HepG2 (cell line): ENCODE results near the gene THBS4. TPM values are rescaled to one million over a fixed set of nuclear protein-coding genes. Genes with fewer than 3 reads are reported as not detected.

Source experiments
- ATAC-seq: fragments of 200-7000 bp; cut with Tn5 transposase; 3 replicates; pipeline ENCODE4 v1.9.1; 2020; ENCODE audit warnings: mild to moderate bottlenecking, moderate library complexity
- BruUV-seq: library from RNA; stranded (reverse); fragments of 400-500 nt; replicated peaks from 2 replicates; lab custom pipeline; 2021; lab: Mats Ljungman, UMichigan
- CTCF ChIA-PET: fragments of 300-600 bp; formaldehyde crosslinking; extraction: SDS; loops from one replicate; lab custom pipeline; 2021; ENCODE audit warnings: low total read pairs, inconsistent platforms, low intra/inter-chr PET ratio; lab: Yijun Ruan, JAX
- POLR2A ChIA-PET: fragments of 350-600 bp; sonication (Branson Sonifier 250); formaldehyde crosslinking; loops from one replicate; lab custom pipeline; 2020; ENCODE audit warnings: antibody characterized with exemption, inconsistent platforms; lab: Yijun Ruan, JAX
- DNase-seq: peaks from one replicate; pipeline ENCODE4 v3.0.0-alpha.2; 2015; ENCODE audit warnings: low spot score
- FAIRE-seq: peaks from 3 replicates; lab custom pipeline; 2011; peaks lifted over from hg19 to GRCh38; lab: Jason Lieb, UNC
- H2AFZ ChIP-seq: one replicate; pipeline ENCODE4 v1.6.1; 2011; ENCODE audit warnings: low read length, inconsistent platforms
- H3K27ac ChIP-seq: fragments of 300-600 bp; 3 replicates; pipeline ENCODE4 v1.8.0; 2011; ENCODE audit warnings: mixed run types, mild to moderate bottlenecking, mixed read lengths, low read length, inconsistent platforms; ENCODE audit not compliant: insufficient read depth; ENCODE audit errors: extremely low read length
- H3K27me3 ChIP-seq, 2 experiments: fragments of 200-600 bp in 1 of 2; 2 replicates in 1 of 2; 3 replicates in 1 of 2; pipeline versions ENCODE4 v1.6.0 to v1.8.0; 2011; ENCODE audit warnings: low read length in 2 of 2, mild to moderate bottlenecking in 2 of 2, moderate library complexity in 2 of 2, inconsistent platforms in 1 of 2; ENCODE audit not compliant: insufficient read depth in 2 of 2, control insufficient read depth in 1 of 2
- H3K36me3 ChIP-seq, 2 experiments: fragments of 200-600 bp in 1 of 2; replicated peaks in 1 of 2; 2 replicates in 1 of 2; 3 replicates in 1 of 2; pipeline versions ENCODE4 v1.5.1 to v1.8.0; 2011; ENCODE audit warnings: low read length in 2 of 2, inconsistent platforms in 1 of 2; ENCODE audit not compliant: insufficient read depth in 2 of 2, control insufficient read depth in 1 of 2
- H3K4me1 ChIP-seq: 2 replicates; pipeline ENCODE4 v1.5.1; 2012; ENCODE audit warnings: low read length, inconsistent platforms; ENCODE audit not compliant: insufficient read depth
- H3K4me2 ChIP-seq: 2 replicates; pipeline ENCODE4 v1.6.0; 2011; ENCODE audit warnings: low read depth, low read length, inconsistent platforms
- H3K4me3 ChIP-seq, 3 experiments: fragments of 200-600 bp in 1 of 3; sonication (generic), shearing (Covaris generic) in 1 of 3; replicated peaks in 1 of 3; 2 replicates each; pipeline ENCODE4 v1.5.1; 2011 to 2016; ENCODE audit warnings: low read length in 3 of 3, inconsistent platforms in 2 of 3, low read depth in 2 of 3, mild to moderate bottlenecking in 2 of 3, control low read depth in 1 of 3, mixed read lengths in 1 of 3; ENCODE audit not compliant: insufficient read depth in 1 of 3
- H3K79me2 ChIP-seq: one replicate; pipeline ENCODE4 v1.6.1; 2011; ENCODE audit warnings: low read length, inconsistent platforms; ENCODE audit not compliant: insufficient read depth
- H3K9ac ChIP-seq: 2 replicates; pipeline ENCODE4 v1.6.0; 2011; ENCODE audit warnings: mild to moderate bottlenecking, low read depth, low read length, inconsistent platforms; ENCODE audit not compliant: insufficient read depth
- H3K9me3 ChIP-seq: 2 replicates; pipeline ENCODE4 v1.5.1; 2012; ENCODE audit warnings: mild to moderate bottlenecking, low read length
- H4K20me1 ChIP-seq: 2 replicates; pipeline ENCODE4 v1.6.0; 2011; ENCODE audit warnings: inconsistent platforms, mild to moderate bottlenecking, low read length, moderate library complexity; ENCODE audit not compliant: insufficient read depth
- ARNT2 ChIP-seq: sonication (generic); formaldehyde crosslinking; IDR thresholded peaks from 2 replicates; pipeline ENCODE4 v1.8.0; 2022; ENCODE audit warnings: mild to moderate bottlenecking, low read depth, missing genetic modification reagents, moderate library complexity
- ATAD3A ChIP-seq: sonication (generic); formaldehyde crosslinking; IDR thresholded peaks from 2 replicates; pipeline ENCODE4 v1.4.0; 2020; ENCODE audit warnings: missing genetic modification reagents
- E2F2 ChIP-seq: sonication (generic); formaldehyde crosslinking; IDR thresholded peaks from 2 replicates; pipeline ENCODE4 v1.4.0; 2020; ENCODE audit warnings: missing genetic modification reagents, borderline replicate concordance
- E2F5 ChIP-seq: sonication (generic); formaldehyde crosslinking; conservative IDR thresholded peaks from 2 replicates; pipeline ENCODE4 v1.4.0; 2020; ENCODE audit warnings: missing genetic modification reagents
- GRHL1 ChIP-seq: sonication (generic); formaldehyde crosslinking; conservative IDR thresholded peaks from 2 replicates; pipeline ENCODE4 v1.8.0; 2022; ENCODE audit warnings: missing genetic modification reagents
- MXD4 ChIP-seq: IDR thresholded peaks from 2 replicates; pipeline ENCODE4 v1.6.1; 2016; ENCODE audit warnings: mild to moderate bottlenecking, missing biosample characterization, missing genetic modification reagents
- PRDM15 ChIP-seq: sonication (generic); formaldehyde crosslinking; IDR thresholded peaks from 2 replicates; pipeline ENCODE4 v1.4.0; 2020; ENCODE audit warnings: missing genetic modification reagents
- RFXANK ChIP-seq: IDR thresholded peaks from 2 replicates; pipeline ENCODE4 v1.6.1; 2016
- SETDB1 ChIP-seq: sonication (generic); formaldehyde crosslinking; IDR thresholded peaks from 2 replicates; pipeline ENCODE4 v1.5.1; 2020; ENCODE audit warnings: missing genetic modification reagents, mild to moderate bottlenecking, borderline replicate concordance
- ZNF17 ChIP-seq: sonication (generic); formaldehyde crosslinking; IDR thresholded peaks from 2 replicates; pipeline ENCODE4 v1.5.0; 2020; ENCODE audit warnings: mild to moderate bottlenecking, missing genetic modification reagents
- ZNF383 ChIP-seq: sonication (generic); formaldehyde crosslinking; IDR thresholded peaks from 2 replicates; pipeline ENCODE4 v1.4.0; 2020; ENCODE audit warnings: missing genetic modification reagents, mild to moderate bottlenecking, borderline replicate concordance
- ZNF510 ChIP-seq: sonication (generic); formaldehyde crosslinking; IDR thresholded peaks from 2 replicates; pipeline ENCODE4 v1.4.0; 2020; ENCODE audit warnings: low read depth, mild to moderate bottlenecking, missing genetic modification reagents
- ZNF674 ChIP-seq: sonication (generic); formaldehyde crosslinking; IDR thresholded peaks from 2 replicates; pipeline ENCODE4 v1.5.0; 2020; ENCODE audit warnings: low read depth, mild to moderate bottlenecking, missing genetic modification reagents
- ZNF75D ChIP-seq: sonication (generic); formaldehyde crosslinking; IDR thresholded peaks from 2 replicates; pipeline ENCODE4 v1.8.1; 2023; ENCODE audit warnings: missing genetic modification reagents, mild to moderate bottlenecking, borderline replicate concordance
- ZNF792 ChIP-seq: IDR thresholded peaks from 2 replicates; pipeline ENCODE4 v1.6.1; 2016
- ZSCAN25 ChIP-seq: sonication (generic); formaldehyde crosslinking; IDR thresholded peaks from 2 replicates; pipeline ENCODE4 v1.8.0; 2022; ENCODE audit warnings: mild to moderate bottlenecking, missing genetic modification reagents
- WGBS: methylation state at CpG from one replicate; pipeline ENCODE4 v1.1.6; 2017; ENCODE audit warnings: low lambda C conversion rate; 5-methylcytosine and 5-hydroxymethylcytosine counted together
- in situ Hi-C: cut with HindIII; loops from 2 replicates; pipeline ENCODE4 v1.10.0; 2017; ENCODE audit warnings: low pct_unique_long_range_greater_than_20kb; ENCODE audit not compliant: extremely low pct_ligation_motif_present
- intact Hi-C: fragments of 100-400 bp; cut with micrococcal nuclease; formaldehyde crosslinking; loops from one replicate; pipeline ENCODE4 v1.10.0; 2022; ENCODE audit not compliant: unreplicated experiment
- polyA plus RNA-seq, 8 experiments: library from polyadenylated mRNA; depleted of rRNA in 3 of 8; stranded (reverse) in 7 of 8; unstranded in 1 of 8; fragments of >200 nt; fragmentation: Illumina TruSeq in 4 of 8; extraction: Trizol in 4 of 8; gene quantifications; 2 replicates each; pipeline versions ENCODE4 v1.2.1 to v1.2.3, GENCODE V29; 2011 to 2016; ENCODE audit warnings: low read depth in 4 of 8, missing spikeins in 1 of 8, mixed read lengths in 1 of 8; ENCODE audit not compliant: insufficient read depth in 1 of 8
- total RNA-seq, 5 experiments: library from RNA; depleted of rRNA; stranded (reverse); fragments of >200 nt; fragmentation: Illumina TruSeq; extraction: Trizol; gene quantifications; 2 replicates each; pipeline ENCODE4 v1.2.3, GENCODE V29; 2016; ENCODE audit warnings: low read depth in 1 of 5

THBS4 gene
- total and polyA plus RNA-seq, 2 of the 13 experiments (the other 11 are each of a cell fraction or from before 2014, with no cell fraction given), result 0.60 to 1.2 TPM

- TF ChIP-seq ZNF383 (no peak), ZNF792 (CRISPR knock-in tag) (no peak)
Observed at GRCh38 chr5:80068775-80069174, 33.6 kb downstream of the THBS4 start (continued).

- ATAC-seq, result no peak
- BruUV-seq, result no TSS peak
- H3K4me2 ChIP-seq, result no peak overlapping the region
- peaks cover 8% of the 10 kb centered on the region for H3K4me1 ChIP-seq
- no peak overlapping the region for H2AFZ ChIP-seq
- H3K9ac ChIP-seq, result no peak overlapping the region
- CTCF ChIA-PET, result no interaction called here
- no peaks in the 10 kb centered on the region for H3K36me3 ChIP-seq
- no peak overlapping the region for H3K4me3 ChIP-seq
- H3K79me2 ChIP-seq, result no peaks in the 10 kb centered on the region
- H3K9me3 ChIP-seq, result no peaks in the 10 kb centered on the region
- no peak for FAIRE-seq
- no peak for TF ChIP-seq GRHL1 (CRISPR knock-in tag)
- TF ChIP-seq ATAD3A, result no peak
- TF ChIP-seq E2F2 (CRISPR knock-in tag), result no peak
- TF ChIP-seq ZNF17 (CRISPR knock-in tag), result no peak
- no peak for TF ChIP-seq ZNF510 (CRISPR knock-in tag)
- no peak for TF ChIP-seq ZSCAN25 (CRISPR knock-in tag)
- no peak for TF ChIP-seq PRDM15 (CRISPR knock-in tag)
- no peak for TF ChIP-seq MXD4 (CRISPR knock-in tag)
- TF ChIP-seq RFXANK, result no peak
- no peak for TF ChIP-seq ARNT2 (CRISPR knock-in tag)
- no peak for TF ChIP-seq ZNF674 (CRISPR knock-in tag)
- no peak for TF ChIP-seq E2F5 (CRISPR knock-in tag)
- no peak for TF ChIP-seq SETDB1 (CRISPR knock-in tag)
- TF ChIP-seq ZNF75D (CRISPR knock-in tag), result no peak
- in situ Hi-C loops (no loop called here), intact Hi-C loops (no loop called here)
- WGBS, result 33% methylated on average over 4 of the region's 4 CpGs
- POLR2A ChIA-PET, result no interaction called here
- 0 out of 5 replicates have a peak, but pooled peaks cover 0 to 10% of the 10 kb centered on the region in 2 experiments for H3K27me3 ChIP-seq
- no peaks in the 10 kb centered on the region for H4K20me1 ChIP-seq
- DNase-seq, result no peak
- no peak overlapping the region for H3K27ac ChIP-seq
Observed at GRCh38 chr5:80069251-80069800, 34.2 kb downstream of the THBS4 start.
